Raji (cell line): Measurements from ENCODE around the gene NCOA6.

Source experiments
- POLR2A ChIP-seq: IDR thresholded peaks from 2 replicates; pipeline ENCODE4 v1.6.1; 2011; ENCODE audit warnings: low read depth, low read length, control low read depth; ENCODE audit not compliant: insufficient read depth

NCOA6 gene

DNA sequence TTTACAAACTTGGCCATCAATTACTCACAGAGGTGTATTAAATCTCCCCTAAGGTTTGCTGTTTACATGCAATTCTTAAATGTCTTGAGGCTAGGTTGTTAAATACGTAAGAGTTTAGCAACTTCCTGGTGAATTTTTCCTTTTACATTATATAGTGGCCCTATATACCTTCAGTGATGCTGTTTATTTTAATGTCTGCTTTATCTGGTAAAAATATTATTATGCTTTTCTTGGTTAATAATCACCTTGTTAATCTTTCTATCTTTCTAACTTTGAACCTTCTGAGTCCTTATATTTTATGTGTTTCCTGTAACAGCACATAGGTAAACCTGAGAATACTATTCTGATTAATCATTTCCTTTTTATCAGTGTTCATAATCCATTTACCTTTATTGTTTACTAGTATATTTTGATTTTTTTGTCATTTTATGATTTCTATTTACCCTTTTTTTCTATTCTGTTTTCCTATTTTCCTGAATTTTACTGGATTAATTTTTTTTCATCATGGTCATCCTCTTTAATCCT, 63.4 kb downstream of the NCOA6 start:
- no peak for TF ChIP-seq POLR2A

GRCh38 chr20:34755367-34755766, 70.1 kb downstream of the NCOA6 start:
- no peak for TF ChIP-seq POLR2A

GRCh38 chr20:34754611-34755010, 70.8 kb downstream of the NCOA6 start:
- TF ChIP-seq POLR2A = no peak

- TF ChIP-seq POLR2A = no peak
Observed at GRCh38 chr20:34753706-34754461, 71.6 kb downstream of the NCOA6 start.

- no peak for TF ChIP-seq POLR2A
Observed at GRCh38 chr20:34751453-34751852, 74.0 kb downstream of the NCOA6 start.

GRCh38 chr20:34750484-34750883, 75.0 kb downstream of the NCOA6 start:
- no peak for TF ChIP-seq POLR2A

DNA sequence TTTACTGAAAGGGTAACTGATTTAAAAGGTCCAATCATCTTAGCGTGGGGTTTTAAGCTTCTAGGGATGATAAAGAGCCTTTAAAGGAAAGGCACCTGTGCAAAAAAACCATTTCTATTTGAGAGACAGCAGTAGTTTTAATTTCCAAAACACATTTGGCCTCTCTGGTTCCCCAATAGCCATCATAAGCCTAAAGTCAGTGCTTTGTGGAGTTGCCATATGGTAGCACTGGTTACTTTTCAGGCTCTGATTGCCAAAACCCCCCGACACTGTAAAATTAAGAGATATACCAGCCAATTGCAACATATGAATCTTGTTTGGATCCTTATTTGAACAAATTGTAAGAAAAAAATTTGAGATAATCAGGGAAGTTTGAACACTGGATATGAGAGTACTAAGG, 76.7 kb downstream of the NCOA6 start:
- TF ChIP-seq POLR2A = no peak

GRCh38 chr20:34747479-34747878, 78.0 kb downstream of the NCOA6 start:
- TF ChIP-seq POLR2A = no peak

DNA sequence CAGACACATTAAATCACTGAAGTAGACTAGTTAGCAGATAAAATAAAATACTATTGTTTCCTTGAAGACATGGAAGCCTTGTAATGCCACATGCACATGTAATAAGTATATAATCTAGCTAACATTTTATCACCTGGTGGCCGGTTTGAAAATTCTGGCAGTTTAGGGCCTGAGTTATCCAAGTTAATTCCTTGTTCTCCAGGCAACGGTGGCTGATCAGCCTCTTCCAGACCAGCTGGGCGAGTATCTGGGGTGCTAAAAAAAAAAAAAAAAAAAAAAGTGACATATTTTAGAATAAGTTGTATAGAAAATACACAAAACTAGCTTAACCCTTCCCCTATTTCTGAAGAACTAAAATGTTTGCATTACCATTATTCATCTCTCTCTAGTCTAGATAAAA, 78.8 kb downstream of the NCOA6 start:
- TF ChIP-seq POLR2A = no peak

GRCh38 chr20:34744847-34745246, 80.6 kb downstream of the NCOA6 start:
- no peak for TF ChIP-seq POLR2A

DNA sequence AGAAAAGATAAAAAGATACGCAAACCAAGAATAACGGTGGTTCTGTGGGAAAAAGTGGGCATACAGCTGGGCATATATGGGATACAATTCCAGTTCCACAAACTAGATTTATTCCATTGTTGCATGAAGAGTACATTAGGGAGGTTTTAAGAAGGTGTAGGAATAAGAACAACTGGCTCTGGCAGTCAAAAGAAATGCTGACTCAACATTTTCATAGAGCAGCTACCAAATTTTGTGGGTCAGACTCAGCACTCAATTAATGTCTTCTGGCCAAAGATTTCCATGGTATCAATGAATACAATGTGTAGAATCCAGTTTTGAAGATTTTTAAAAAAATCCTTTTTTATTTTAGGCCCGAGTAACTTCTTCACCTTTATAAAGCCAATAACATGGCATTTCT, 81.1 kb downstream of the NCOA6 start:
- TF ChIP-seq POLR2A = no peak

GRCh38 chr20:34743039-34743438, 82.4 kb downstream of the NCOA6 start:
- no peak for TF ChIP-seq POLR2A

- TF ChIP-seq POLR2A = no peak
Observed at GRCh38 chr20:34736106-34736735, 89.2 kb downstream of the NCOA6 start.

- TF ChIP-seq POLR2A = no peak
Observed at GRCh38 chr20:34732523-34732922, 92.9 kb downstream of the NCOA6 start.

DNA sequence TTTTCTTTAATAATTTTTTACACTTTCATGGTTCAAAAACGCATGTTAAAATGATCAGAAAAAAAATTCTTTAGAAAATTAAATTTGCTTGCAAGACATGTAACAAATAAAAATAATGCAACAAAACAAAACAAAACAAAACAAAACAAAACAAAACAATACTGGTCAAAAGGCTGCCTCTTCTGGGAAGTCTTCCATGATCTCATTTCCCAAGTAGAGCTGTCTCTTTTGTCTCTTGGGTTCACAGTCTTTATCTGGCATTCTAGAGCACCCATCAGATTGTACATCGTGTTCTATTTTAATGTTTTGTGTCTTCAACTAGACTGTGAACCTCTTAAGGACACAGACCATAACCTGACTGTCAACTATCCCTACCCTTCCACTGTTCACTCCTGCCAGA, 96.0 kb downstream of the NCOA6 start:
- no peak for TF ChIP-seq POLR2A

DNA sequence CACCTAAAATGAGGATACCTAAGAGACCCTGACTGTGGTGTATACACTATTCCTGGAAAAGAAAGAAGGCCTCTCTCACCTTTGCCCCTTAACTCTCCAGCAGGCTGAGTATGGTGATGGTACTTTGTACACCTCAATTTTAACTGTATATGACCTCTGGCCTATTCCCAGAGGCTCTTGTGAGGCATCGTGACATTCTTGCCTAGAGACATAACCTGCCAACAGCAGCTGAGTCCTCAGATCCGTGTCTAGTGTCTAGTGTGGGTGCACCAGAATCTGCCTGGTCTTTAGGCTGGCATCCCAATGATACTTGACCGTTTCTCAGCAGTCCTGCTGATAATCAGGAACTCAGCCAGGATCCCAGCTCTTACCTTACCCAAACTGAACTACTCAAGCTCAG, 101.3 kb downstream of the NCOA6 start:
- no peak for TF ChIP-seq POLR2A
